Measurements from ENCODE around the gene ANK3.

Gene ANK3

GRCh38 chr10:60182691-60183090, 207.0 kb downstream of the ANK3 start:
- Mint-ChIP-seq H3K4me1 (ENCODE audit: low read depth) (no peaks in the 10 kb centered on the region), H3K27me3 (no peaks in the 10 kb centered on the region), H3K27ac (no peak overlapping the region), H3K4me3 (no peak overlapping the region), H3K9me3 (ENCODE audit: low read depth) (no peaks in the 10 kb centered on the region), H3K36me3 (no peaks in the 10 kb centered on the region)

GRCh38 chr10:60176925-60177324, 212.8 kb downstream of the ANK3 start:
- Mint-ChIP-seq H3K4me1 (ENCODE audit: low read depth) (no peaks in the 10 kb centered on the region), H3K27ac (no peak overlapping the region), H3K27me3 (no peaks in the 10 kb centered on the region), H3K9me3 (ENCODE audit: low read depth) (no peaks in the 10 kb centered on the region), H3K36me3 (no peaks in the 10 kb centered on the region), H3K4me3 (no peak overlapping the region)

- no peak overlapping the region for H3K27ac Mint-ChIP-seq
- H3K9me3 Mint-ChIP-seq (ENCODE audit: low read depth): no peaks in the 10 kb centered on the region
- H3K27me3 Mint-ChIP-seq: no peaks in the 10 kb centered on the region
- H3K4me1 Mint-ChIP-seq (ENCODE audit: low read depth): no peaks in the 10 kb centered on the region
- no peaks in the 10 kb centered on the region for H3K36me3 Mint-ChIP-seq
- H3K4me3 Mint-ChIP-seq: no peak overlapping the region
Measured at GRCh38 chr10:60175441-60175971, 214.2 kb downstream of the ANK3 start.

- no peak overlapping the region for H3K27ac Mint-ChIP-seq
- H3K27me3 Mint-ChIP-seq: no peaks in the 10 kb centered on the region
- no peaks in the 10 kb centered on the region for H3K9me3 Mint-ChIP-seq (ENCODE audit: low read depth)
Measured at GRCh38 chr10:60172363-60172990, 217.2 kb downstream of the ANK3 start.

GRCh38 chr10:60171436-60172013, 218.2 kb downstream of the ANK3 start:
- no peaks in the 10 kb centered on the region for H3K27me3 Mint-ChIP-seq
- H3K4me3 Mint-ChIP-seq: no peak overlapping the region
- no peaks in the 10 kb centered on the region for H3K9me3 Mint-ChIP-seq (ENCODE audit: low read depth)
- H3K4me1 Mint-ChIP-seq (ENCODE audit: low read depth): no peaks in the 10 kb centered on the region
- H3K27ac Mint-ChIP-seq: no peak overlapping the region
- no peaks in the 10 kb centered on the region for H3K36me3 Mint-ChIP-seq

More at GRCh38 chr10:60172363-60172990, 217.2 kb downstream of the ANK3 start:
- Mint-ChIP-seq H3K36me3 (no peaks in the 10 kb centered on the region), H3K4me3 (no peak overlapping the region), H3K4me1 (ENCODE audit: low read depth) (no peaks in the 10 kb centered on the region)

GRCh38 chr10:60170250-60170649, 219.4 kb downstream of the ANK3 start:
- H3K4me3 Mint-ChIP-seq: no peak overlapping the region
- H3K27ac Mint-ChIP-seq: no peak overlapping the region
- H3K4me1 Mint-ChIP-seq (ENCODE audit: low read depth): no peaks in the 10 kb centered on the region
- H3K36me3 Mint-ChIP-seq: no peaks in the 10 kb centered on the region
- H3K9me3 Mint-ChIP-seq (ENCODE audit: low read depth): no peaks in the 10 kb centered on the region
- peaks cover 1% of the 10 kb centered on the region for H3K27me3 Mint-ChIP-seq

- Mint-ChIP-seq H3K9me3 (ENCODE audit: low read depth) (no peaks in the 10 kb centered on the region), H3K4me3 (no peak overlapping the region), H3K27me3 (peaks cover 1% of the 10 kb centered on the region), H3K27ac (no peak overlapping the region), H3K36me3 (no peaks in the 10 kb centered on the region), H3K4me1 (ENCODE audit: low read depth) (no peaks in the 10 kb centered on the region)
Measured at GRCh38 chr10:60169111-60169510, 220.6 kb downstream of the ANK3 start.

- Mint-ChIP-seq H3K27ac (no peak overlapping the region), H3K9me3 (ENCODE audit: low read depth) (no peaks in the 10 kb centered on the region), H3K4me3 (no peak overlapping the region)
Measured at GRCh38 chr10:60167050-60167449, 222.6 kb downstream of the ANK3 start.

GRCh38 chr10:60163786-60164185, 225.9 kb downstream of the ANK3 start:
- Mint-ChIP-seq H3K27ac (no peak overlapping the region), H3K36me3 (no peaks in the 10 kb centered on the region), H3K9me3 (ENCODE audit: low read depth) (no peaks in the 10 kb centered on the region), H3K4me1 (ENCODE audit: low read depth) (no peaks in the 10 kb centered on the region), H3K4me3 (no peak overlapping the region), H3K27me3 (peaks cover 1% of the 10 kb centered on the region)

More at GRCh38 chr10:60167050-60167449, 222.6 kb downstream of the ANK3 start:
- Mint-ChIP-seq H3K4me1 (ENCODE audit: low read depth) (no peaks in the 10 kb centered on the region), H3K27me3 (peaks cover 1% of the 10 kb centered on the region), H3K36me3 (no peaks in the 10 kb centered on the region)

GRCh38 chr10:60162631-60163030, 227.0 kb downstream of the ANK3 start:
- no peak overlapping the region for H3K27ac Mint-ChIP-seq
- H3K27me3 Mint-ChIP-seq: peaks cover 3% of the 10 kb centered on the region
- H3K9me3 Mint-ChIP-seq (ENCODE audit: low read depth): no peaks in the 10 kb centered on the region
- no peaks in the 10 kb centered on the region for H3K4me1 Mint-ChIP-seq (ENCODE audit: low read depth)
- H3K4me3 Mint-ChIP-seq: no peak overlapping the region
- H3K36me3 Mint-ChIP-seq: no peaks in the 10 kb centered on the region

- Mint-ChIP-seq H3K9me3 (ENCODE audit: low read depth) (no peaks in the 10 kb centered on the region), H3K27me3 (peaks cover 2% of the 10 kb centered on the region), H3K36me3 (no peaks in the 10 kb centered on the region), H3K4me3 (no peak overlapping the region), H3K27ac (no peak overlapping the region), H3K4me1 (ENCODE audit: low read depth) (no peaks in the 10 kb centered on the region)
Measured at GRCh38 chr10:60155943-60156683, 233.6 kb downstream of the ANK3 start.

GRCh38 chr10:60155099-60155877, 234.4 kb downstream of the ANK3 start:
- H3K4me1 Mint-ChIP-seq (ENCODE audit: low read depth): no peaks in the 10 kb centered on the region
- H3K36me3 Mint-ChIP-seq: no peaks in the 10 kb centered on the region
- H3K9me3 Mint-ChIP-seq (ENCODE audit: low read depth): no peaks in the 10 kb centered on the region
- H3K27me3 Mint-ChIP-seq: peaks cover 2% of the 10 kb centered on the region
- no peak overlapping the region for H3K27ac Mint-ChIP-seq
- no peak overlapping the region for H3K4me3 Mint-ChIP-seq

GRCh38 chr10:60149003-60149402, 240.7 kb downstream of the ANK3 start:
- no peaks in the 10 kb centered on the region for H3K27me3 Mint-ChIP-seq
- no peaks in the 10 kb centered on the region for H3K36me3 Mint-ChIP-seq
- no peak overlapping the region for H3K4me3 Mint-ChIP-seq
- no peaks in the 10 kb centered on the region for H3K9me3 Mint-ChIP-seq (ENCODE audit: low read depth)
- no peak overlapping the region for H3K27ac Mint-ChIP-seq
- H3K4me1 Mint-ChIP-seq (ENCODE audit: low read depth): no peaks in the 10 kb centered on the region

- no peaks in the 10 kb centered on the region for H3K9me3 Mint-ChIP-seq (ENCODE audit: low read depth)
- H3K4me3 Mint-ChIP-seq: no peak overlapping the region
- no peaks in the 10 kb centered on the region for H3K27me3 Mint-ChIP-seq
- H3K27ac Mint-ChIP-seq: no peak overlapping the region
- H3K4me1 Mint-ChIP-seq (ENCODE audit: low read depth): no peaks in the 10 kb centered on the region
- no peaks in the 10 kb centered on the region for H3K36me3 Mint-ChIP-seq
Measured at GRCh38 chr10:60148266-60148840, 241.3 kb downstream of the ANK3 start.
